ENCODE measurements around the gene GPRC5C.
"Not testable (repeated sequence)": the region's sequence is repeated elsewhere in the genome, so short reads cannot be mapped to it uniquely, and the experiment has no call there.

GPRC5C gene

DNA sequence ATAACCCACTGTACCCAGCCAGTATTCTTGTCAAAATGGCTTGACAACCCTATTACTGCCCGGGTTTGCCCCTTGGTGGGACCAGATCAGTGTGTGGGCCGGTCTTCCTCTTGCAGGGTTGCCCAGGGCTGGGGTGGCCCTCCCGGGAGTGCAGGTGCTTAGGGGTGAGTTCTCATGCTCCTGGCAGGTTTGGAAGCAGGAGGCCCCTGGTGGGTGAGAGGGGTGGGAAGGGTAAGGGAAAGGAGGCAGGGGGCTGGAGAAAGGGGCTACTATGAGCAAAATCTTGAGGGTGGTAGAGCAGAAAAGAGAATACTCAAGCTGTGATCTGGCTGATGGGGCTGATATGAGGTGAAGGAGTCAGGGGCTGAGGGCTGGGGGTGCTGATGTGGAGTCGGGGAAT, 41.0 kb downstream of the GPRC5C start:
- DNase-seq (ENCODE audit: low read depth): no peak

DNA sequence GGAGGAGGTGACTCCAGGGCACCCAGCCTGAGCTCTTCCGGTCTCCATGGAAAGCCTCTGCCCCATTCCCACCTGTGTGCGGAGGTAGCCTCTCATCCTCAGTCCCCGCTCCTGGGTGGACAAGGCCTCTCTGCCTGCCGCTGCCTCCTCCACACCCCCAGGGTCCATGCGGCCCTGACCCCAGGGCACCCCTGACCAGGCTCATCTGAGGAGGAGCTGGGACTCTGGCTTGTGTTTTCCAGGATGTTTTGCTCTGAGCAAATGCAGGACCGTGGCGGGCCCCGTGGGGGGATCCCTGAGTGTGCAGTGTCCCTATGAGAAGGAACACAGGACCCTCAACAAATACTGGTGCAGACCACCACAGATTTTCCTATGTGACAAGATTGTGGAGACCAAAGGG, 41.4 kb downstream of the GPRC5C start:
- no peak for DNase-seq (ENCODE audit: low read depth)

DNA sequence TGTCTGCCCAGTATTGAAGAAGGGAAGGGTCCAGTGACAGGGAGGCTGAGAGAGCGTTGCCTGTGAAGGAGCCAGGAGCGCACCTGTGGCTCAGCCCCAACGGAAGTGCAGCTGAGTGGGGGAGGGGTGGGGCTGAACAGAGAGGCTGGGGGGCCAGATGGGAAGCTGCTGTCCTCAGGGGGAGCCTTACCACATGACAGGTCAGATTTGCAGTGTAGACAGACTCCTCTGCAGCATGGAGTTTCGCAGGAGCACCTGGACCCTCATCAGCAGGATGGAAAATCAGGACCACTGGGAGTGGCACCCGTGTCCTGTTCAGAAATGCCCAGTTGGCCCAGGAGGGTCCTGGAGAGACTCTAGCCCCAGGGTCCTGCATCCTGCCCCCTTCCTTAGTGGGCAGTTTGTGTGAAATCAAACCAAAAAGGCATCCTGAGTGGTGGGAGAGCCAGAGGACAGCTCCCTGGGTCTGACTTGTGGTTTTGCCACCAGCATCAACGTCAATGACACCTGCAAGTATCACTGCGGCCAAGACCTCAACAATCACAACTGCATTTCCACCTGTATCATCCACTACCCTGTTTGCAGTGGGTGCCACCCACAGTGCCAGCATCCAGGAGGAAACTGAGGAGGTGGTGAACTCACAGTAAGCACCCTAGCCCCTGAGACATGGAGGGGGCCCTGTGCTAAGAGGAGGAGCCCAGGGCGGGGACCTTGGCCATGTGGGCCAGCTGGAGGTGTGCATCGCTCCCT, 42.3 kb downstream of the GPRC5C start:
- DNase-seq (ENCODE audit: low read depth): no peak

DNA sequence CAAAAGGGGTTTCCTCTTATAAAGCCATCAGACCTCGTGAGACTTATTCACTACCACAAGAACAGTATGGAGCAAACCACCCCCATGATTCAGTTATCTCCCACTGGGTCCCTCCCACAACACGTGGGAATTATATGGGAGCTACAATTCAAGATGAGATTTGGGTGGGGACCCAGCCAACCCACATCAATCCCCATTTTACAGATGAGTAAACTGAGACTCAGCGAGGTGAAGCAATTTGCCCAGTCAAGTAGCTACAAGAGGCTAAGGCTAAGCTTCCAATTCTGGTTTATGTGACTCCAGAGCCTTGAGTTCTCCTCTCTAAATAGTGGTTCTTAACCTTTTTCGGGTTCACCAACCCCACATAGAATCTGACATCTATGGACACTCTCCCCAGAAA, 43.3 kb downstream of the GPRC5C start:
- no peak for DNase-seq (ENCODE audit: low read depth)

DNA sequence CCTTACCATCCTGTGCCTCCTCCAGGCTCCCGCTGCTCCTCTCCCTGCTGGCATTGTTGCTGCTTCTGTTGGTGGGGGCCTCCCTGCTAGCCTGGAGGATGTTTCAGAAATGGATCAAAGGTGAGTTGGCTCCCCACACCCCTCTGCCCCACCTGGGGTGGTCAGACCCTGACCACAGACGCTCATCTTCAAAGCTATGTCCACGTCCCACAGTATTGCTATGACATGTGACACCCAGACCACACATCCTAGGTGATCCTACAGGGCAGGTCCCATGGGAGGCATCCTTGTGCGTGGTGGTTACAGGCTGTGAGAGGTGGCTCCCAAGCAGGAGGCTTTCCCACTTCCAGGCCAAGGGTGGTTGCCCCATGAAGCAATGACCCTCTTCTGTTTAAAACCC, 45.5 kb downstream of the GPRC5C start:
- DNase-seq (ENCODE audit: low read depth): no peak

DNA sequence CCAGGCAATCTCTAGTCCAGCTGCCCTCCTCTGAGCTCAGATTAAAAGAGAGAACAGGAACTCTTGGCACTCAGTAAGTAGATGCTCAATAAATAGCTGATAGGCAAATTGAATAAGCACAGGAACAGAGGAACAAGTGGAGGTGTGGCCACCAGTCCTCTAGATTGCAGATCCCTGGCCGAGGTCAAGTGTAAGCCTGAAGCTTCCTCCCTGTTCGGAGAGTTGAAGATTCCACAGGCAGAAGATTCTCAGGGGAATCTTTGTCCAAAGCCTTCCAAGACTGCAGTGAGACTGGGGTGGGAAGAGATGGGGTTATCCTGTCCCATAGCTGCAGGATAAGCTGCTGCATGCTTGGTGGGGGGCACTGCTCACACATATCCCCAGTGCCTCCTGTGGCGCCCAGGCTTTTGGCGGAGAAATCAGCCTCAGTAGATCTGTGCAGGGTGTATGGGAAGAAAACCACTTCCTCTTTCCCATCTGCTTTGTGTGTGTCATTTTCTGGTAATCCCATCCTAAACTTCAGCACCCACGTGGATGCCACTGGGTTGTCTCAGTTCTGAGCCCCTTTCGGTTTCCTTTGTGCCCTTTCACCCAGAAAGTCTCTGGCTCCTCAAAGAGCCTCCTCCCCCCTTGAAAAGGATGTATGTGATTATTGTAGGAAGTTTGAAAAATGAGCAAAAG, 46.7 kb downstream of the GPRC5C start:
- no peak for DNase-seq (ENCODE audit: low read depth)

DNA sequence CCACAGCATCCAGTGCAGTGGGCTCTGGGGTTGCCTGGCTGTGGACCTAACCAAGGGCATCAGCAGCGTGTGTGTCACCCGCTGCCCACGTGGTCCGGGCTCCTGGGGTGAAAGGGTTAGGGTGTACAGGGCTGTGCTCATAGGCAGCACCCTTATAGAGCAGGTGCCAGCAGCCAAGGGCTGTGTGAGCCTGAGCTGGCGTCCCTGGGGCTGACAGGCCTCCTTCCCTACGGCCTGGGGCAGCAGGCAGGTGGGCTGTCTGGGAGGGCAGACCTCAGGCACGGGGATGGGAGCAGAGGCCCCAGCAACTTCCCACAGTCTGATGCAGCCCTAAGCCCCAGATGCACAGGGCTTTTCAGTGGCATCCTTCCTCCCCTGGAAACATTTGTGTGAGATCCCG, 48.4 kb downstream of the GPRC5C start:
- DNase-seq (ENCODE audit: low read depth): no peak

DNA sequence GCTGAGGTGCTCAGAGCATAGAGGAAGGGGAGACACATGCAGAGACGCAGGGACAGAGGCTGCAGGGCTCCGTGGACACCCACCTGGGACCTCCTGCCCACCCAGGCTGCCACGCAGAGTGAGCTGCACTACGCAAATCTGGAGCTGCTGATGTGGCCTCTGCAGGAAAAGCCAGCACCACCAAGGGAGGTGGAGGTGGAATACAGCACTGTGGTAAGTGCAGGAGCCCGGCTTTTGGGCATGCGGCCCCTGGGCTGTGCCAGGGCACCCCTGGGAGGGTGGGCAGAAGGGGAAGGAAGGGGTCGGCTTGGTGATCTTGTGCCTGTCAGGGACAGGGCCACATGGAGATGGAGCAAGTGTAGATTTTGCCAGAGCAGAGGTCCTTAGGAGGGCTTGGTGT, 49.7 kb downstream of the GPRC5C start:
- DNase-seq (ENCODE audit: low read depth): no peak

DNA sequence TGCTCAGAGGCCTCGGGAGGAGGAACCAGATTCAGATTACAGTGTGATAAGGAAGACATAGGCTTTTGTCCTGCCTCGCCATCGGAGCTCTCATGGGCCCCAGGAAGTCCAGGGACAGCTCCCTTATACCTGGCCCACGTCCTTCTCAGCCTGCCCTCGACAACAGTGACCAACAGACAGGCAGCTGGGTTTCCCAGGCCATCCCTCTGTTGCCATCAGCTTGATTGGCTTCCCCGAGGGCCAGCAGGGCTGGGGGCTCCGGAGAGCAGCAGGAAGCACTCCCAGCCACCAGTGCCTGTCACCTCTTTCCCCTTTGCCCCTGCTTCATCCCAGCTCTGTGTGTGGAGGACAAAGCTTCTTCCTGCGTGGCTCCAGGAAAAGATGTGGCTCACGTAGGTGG, 52.2 kb downstream of the GPRC5C start:
- no peak for DNase-seq (ENCODE audit: low read depth)

DNA sequence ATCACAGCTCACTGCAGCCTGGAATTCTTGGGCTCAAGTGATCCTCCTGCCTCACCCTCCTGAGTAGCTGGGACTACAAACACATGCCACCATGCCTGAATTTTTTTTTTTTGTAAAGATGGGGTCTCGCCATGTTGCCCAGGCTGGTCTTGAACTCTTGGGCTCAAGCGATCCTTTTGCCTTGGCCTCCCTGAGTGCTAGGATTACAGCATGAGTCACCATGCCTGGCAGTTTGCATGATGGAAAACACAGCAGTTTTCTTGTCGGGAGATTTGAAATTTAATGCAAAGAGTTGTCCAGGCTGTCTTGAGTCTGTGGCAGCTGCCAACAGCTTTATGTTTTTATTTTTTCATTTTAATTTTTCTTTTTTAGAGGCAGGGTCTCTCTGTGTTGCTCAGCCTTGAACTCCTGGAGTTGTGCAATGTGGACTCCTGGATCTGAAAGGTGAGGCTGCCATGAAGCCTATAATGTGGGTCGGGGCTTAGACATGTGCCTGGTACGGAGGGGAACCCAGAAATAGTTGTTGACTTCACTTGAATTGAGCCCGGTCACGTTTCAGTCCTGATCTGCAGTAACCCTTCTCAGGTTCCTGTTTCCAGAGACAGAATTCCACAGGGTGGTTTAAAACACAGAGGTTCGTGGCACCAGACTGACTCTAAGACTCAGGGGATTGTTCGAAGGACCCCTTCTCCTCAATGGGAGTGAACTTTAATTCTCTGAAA, 53.3 kb downstream of the GPRC5C start:
- no peak for DNase-seq (ENCODE audit: low read depth)

DNA sequence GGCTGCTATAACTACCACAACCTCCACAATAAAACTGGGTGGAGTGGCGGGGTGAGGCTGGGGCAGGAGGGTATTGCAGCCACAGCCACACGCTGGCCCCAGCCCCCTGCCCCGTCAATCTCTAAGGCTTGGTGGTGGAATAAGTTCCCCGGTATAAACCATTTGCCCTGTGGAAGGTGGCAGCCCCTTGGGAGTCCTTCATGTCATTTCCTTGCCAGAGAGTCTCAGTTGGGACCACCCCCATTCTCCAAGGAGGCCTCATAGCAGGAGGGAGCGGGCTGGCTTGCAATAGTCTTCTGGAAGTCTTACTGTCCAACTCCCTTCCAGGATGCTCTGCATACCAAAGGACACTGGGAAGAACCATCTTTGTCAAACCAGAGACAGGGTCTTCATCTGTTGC, 54.0 kb downstream of the GPRC5C start:
- no peak for DNase-seq (ENCODE audit: low read depth)

DNA sequence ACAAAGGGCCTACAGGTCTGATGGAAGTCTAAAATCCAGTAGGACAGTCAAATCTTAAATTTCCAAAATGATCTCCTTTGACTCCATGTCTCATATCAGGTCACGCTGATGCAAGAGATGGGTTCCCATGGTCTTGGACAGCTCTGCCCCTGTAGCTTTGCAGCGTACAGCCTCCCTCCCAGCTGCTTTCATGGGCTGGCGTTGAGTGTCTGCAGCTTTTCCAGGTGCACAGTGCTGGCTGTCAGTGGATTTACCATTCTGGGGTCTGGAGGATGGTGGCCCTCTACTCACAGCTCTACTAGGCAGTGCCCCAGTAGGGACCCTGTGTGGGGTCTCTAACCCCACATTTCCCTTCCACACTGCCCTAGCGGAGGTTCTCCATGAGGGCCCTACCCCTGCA, 56.4 kb downstream of the GPRC5C start:
- not testable (repeated sequence) for DNase-seq (ENCODE audit: low read depth)

DNA sequence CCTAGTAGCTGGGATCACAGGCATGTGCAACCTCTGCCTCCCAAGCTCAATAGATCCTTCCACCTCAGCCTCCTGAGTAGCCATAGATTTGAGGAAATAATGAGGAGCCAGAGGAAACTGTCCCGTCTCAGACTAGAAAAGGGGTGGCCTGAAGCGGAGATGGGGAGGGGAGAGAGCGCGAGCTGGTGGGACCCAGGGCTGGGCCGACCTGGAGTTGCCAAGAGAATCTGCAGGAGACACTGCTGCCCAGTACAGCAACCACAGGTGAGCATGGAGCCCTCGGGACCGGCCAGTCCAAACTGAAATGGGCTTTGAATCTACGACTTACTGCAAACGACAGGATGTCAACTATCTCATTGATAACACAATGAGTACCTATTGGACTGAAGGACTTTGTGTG, 58.8 kb downstream of the GPRC5C start:
- DNase-seq (ENCODE audit: low read depth): no peak

DNA sequence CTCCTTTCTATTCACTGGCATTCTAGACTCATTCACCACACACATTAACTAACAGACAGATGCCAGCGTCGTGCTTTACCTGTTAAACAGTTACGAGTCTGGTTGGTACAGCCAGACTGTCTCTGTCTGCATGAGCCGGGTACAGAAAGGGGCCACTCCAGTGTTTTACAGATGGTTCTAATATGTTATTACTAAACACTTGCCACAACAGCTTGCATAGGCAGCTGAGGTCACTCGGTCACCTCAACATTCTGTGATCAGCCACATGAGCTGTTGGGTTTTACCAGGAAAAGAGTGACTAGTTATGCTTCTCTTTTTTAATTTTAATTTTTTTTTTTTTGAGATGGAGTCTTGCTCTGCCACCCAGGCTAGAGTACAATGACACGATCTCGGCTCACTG, 59.7 kb downstream of the GPRC5C start:
- DNase-seq (ENCODE audit: low read depth): no peak

DNA sequence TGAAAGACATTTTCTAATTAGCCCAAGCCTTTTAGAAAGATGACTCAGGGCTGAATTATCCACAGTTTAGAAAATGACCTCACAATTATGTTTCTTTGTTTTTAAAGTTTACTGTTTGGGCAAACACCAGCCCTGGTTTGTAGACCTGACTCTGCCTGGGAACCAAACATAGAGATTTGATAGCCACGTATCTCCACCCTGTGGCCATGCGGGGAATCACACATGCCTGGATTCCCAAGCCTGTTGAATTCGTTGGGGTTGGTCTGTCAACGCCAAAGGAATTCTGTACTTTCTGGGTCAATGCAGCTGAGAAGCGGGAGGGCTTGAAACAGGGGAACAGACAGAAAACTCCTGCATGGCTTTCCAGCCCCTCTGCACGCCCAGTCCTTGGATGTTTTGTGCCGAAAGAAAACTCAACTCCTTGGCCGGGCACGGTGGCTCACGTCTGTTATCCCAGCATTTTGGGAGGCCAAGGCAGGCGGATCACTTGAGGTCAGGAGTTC, 61.5 kb downstream of the GPRC5C start:
- DNase-seq (ENCODE audit: low read depth): no peak
